D721Med (cell line): ENCODE measurements around the gene PRKG1.
"Not testable (repeated sequence)": the region's sequence is repeated elsewhere in the genome, so short reads cannot be mapped to it uniquely, and the experiment has no call there.

Experiments used
- DNase-seq: peaks from one replicate; pipeline ENCODE4 v3.0.0; 2011; ENCODE audit warnings: low spot score; ENCODE audit not compliant: insufficient read length
- FAIRE-seq: peaks from 2 replicates; lab custom pipeline; 2011; peaks lifted over from hg19 to GRCh38; lab: Jason Lieb, UNC
- CTCF ChIP-seq: IDR thresholded peaks from 2 replicates; pipeline ENCODE4 v1.5.1; 2012; ENCODE audit warnings: mild to moderate bottlenecking, control low read depth; ENCODE audit not compliant: insufficient read depth; ENCODE audit errors: missing control alignments

Gene PRKG1

GRCh38 chr10:52032681-52033629, 958.7 kb downstream of the PRKG1 start:
- no peak for DNase-seq
- no peak for TF ChIP-seq CTCF
- no peak for FAIRE-seq

- DNase-seq, FAIRE-seq: not testable (repeated sequence)
Observed at GRCh38 chr10:52039002-52039793, 964.9 kb downstream of the PRKG1 start.

- no peak for DNase-seq
- FAIRE-seq, result no peak
- TF ChIP-seq CTCF, result no peak
Observed at GRCh38 chr10:52040486-52040885, 966.2 kb downstream of the PRKG1 start.

- FAIRE-seq (no peak), DNase-seq (no peak)
- TF ChIP-seq CTCF, result no peak
Observed at GRCh38 chr10:52043811-52044210, 969.5 kb downstream of the PRKG1 start.

GRCh38 chr10:52048051-52048450, 973.8 kb downstream of the PRKG1 start:
- DNase-seq (no peak), FAIRE-seq (no peak)
- TF ChIP-seq CTCF, result no peak

GRCh38 chr10:52050429-52051047, 976.3 kb downstream of the PRKG1 start:
- no peak for DNase-seq
- FAIRE-seq, result no peak
- TF ChIP-seq CTCF, result no peak

- TF ChIP-seq CTCF, result no peak
- DNase-seq (no peak), FAIRE-seq (no peak)
Observed at GRCh38 chr10:52053497-52053896, 979.2 kb downstream of the PRKG1 start.
